Measurements from ENCODE around the gene IGF1R.
"Not testable (repeated sequence)": the region's sequence is repeated elsewhere in the genome, so short reads cannot be mapped to it uniquely, and the experiment has no call there.

DNA sequence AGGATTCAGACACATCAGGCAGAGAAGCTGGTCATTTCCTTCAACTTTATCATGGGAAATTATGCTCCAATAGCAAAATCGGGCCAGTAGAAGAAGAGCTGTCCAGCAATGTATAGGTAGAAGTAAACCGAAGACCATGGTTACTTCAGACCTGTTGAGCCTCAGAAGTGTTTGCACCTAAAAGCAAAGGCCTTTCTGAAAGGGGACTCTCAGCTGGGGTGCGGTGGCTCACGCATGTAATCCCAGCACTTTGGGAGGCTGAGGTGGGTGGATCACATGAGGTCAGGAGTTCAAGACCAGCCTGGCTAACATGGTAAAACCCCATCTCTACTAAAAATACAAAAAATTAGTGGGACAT is 316.8 kb downstream of the IGF1R start:
- not testable (repeated sequence) for TF ChIP-seq CTCF (IDR thresholded peaks at IDR 0.05; ENCODE audit: insufficient read depth, low read length, poor library complexity, severe bottlenecking); EZH2phosphoT487 (conservative IDR thresholded peaks at IDR 0.05; ENCODE audit: low read length)
